COLO668 (cell line): Measurements from ENCODE around the gene CCNY.

Experiments
- DNase-seq: peaks from one replicate; lab custom pipeline; 2025; ENCODE audit not compliant: unreplicated experiment; lab: John Stamatoyannopoulos, UW

CCNY gene

DNA sequence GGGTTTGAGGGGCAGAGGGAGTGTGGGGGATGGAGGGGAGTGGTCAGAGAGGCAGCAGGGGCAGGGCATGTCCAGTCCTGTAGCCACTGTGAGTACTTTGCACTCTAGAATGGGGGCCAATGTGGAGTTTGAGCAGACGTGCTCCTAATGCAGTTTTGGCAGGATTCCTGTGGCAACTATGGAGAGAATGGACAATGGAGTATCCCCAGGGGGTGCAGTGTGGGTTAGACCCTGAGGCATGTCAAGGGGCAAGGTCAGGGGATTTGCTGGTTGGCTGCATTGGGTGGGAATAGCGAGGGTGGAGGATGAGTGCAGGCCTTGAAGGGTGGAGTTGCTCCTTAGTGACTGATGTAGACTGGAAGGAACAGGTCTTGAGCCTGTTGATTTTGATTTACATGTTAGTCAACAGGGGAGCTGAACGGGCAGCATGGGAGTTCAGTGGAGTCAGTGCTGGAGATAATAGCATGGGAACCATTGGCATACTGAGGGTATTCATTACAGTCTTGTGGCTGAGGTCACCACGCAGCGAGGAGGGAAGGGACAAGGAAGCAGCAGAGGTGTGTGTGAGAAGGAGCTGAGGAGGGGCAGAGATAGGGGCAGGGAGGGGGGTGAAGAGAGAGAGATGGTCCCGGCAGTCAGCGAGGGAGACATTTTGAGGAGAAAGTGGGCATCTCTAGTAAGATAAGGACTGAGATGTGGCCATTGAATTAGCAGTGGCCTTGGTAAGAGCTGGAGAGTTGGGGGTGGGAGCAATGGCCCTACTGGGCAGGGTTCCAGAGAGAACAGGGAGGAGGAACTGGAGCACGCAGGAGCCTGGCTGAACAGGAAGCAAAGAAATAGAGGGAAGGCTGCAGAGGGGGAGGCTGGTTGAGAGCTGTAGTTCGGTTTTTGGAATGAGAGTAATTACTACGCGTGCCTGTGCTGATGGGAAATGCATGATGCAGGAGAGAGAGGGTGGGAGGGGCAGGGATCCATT, 112.7 kb downstream of the CCNY start:
- no peak for DNase-seq

DNA sequence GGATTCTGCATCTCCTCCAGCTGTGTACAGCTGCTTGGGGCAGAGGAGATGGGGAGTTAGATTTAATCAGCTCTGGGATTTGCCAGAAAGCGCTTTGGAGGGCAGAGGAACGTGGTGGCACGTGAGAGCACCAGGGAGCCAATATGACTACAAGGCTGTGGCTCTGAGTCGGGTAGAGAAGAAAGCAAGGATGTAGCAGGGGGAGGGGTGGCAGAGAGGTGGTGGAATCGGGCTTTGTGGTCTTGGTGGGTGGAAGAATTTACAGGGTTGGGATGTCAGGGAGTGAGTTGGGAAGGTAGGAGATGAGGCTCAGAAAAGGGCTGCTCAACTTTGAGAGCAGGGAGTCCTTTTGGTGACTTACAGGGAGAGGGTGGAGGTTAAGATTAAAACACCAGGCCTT, 113.6 kb downstream of the CCNY start:
- no peak for DNase-seq

DNA sequence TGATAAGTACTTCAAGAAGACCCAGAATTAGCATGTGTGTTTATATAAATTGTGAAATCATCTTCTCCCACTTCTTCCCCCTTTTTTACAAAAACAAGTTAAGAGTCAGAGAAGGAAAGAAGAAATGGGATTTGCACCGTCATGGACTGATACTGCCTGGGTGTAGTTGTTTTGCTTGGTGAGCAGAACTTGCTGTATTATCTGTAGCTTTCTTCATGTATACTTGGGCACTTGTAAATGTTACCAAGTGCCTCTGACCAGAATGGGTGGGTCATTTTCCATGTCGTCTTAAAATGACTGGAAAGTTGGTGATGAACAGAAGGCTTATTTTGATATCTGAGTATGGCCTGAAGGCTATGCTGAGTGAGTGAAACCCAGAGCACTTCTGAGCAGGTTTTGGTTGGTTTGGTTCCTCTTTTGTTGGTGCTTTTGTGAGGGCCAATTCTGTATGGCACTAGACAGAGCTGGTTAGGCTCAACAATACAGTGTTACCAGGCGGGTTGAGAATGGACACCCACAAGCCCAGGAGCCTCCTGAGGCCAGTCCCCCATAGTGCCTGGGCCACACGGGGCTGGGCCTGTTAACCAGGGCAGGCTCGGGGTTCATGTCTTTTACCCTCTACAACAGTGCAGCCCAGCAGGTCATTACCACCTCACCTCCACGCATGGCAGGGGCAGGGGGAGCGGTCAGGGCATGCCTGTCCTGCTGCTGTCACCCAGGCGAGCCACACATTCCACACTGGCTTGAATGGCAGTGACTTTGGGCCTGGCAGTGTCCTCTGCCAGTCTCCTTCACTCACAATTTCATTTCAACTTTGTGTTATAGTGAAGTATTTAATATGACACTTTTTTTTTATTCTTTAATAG, 115.1 kb downstream of the CCNY start:
- no peak for DNase-seq

- DNase-seq: no peak
Observed at GRCh38 chr10:35452171-35452570, 115.9 kb downstream of the CCNY start.

GRCh38 chr10:35452847-35453246, 116.5 kb downstream of the CCNY start:
- DNase-seq: no peak

DNA sequence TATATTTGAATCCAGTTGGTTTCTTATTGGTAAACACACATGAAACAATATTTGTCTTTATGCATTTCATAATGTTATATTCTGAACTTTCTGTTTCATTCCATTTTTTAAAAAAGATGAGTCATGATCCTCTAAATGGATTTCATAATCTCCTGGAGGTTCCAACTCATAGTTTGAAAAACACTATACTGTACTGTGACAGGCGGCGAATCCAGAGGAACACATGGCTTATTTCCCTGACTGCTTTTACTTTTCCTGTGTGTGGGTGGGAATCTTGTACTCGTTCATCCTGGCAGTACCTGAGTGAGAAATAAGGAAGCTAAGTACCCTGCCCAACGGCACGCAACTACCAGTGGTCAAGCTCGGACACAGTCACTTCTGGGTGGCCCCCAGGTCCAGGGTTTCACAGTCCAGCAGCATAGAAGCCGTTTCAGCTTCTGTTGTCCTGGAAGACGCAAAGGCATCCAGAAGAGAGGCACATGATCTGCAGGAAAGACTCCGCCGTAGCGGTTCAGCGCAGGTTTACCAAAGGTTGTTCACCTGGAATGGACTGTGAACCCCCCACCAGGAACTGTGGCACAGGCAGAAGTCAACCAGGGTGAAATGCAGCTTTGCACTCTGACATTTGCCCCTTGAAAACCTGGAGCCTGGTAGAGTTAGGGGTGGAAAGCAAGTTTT, 117.7 kb downstream of the CCNY start:
- DNase-seq: no peak

DNA sequence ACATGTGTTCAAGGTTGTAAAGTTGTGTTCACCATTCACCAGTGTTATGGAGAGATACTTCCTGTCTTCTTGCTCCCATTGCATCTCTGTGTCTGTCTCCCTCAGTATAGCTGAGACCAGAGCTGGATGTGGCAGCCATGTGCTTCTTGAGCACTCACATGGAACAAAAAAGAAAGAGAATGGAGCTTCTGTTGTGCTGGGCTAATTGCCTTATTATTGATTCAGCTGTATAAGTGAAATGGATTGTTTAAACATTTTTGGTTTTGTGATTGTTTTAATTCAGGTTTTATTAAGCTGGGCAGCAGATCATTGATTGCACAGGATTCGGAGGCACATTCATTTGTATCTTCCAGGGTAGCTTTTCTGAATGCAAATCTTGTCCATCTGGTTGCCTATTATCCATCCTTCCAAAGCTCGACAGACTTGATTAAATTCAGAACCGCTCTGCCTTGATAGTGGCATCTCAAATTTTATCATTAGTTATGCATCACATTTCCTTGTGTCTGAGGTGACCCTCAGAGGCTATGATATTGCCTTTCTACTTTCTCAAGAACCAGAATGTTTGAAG, 119.9 kb downstream of the CCNY start:
- DNase-seq: no peak

DNA sequence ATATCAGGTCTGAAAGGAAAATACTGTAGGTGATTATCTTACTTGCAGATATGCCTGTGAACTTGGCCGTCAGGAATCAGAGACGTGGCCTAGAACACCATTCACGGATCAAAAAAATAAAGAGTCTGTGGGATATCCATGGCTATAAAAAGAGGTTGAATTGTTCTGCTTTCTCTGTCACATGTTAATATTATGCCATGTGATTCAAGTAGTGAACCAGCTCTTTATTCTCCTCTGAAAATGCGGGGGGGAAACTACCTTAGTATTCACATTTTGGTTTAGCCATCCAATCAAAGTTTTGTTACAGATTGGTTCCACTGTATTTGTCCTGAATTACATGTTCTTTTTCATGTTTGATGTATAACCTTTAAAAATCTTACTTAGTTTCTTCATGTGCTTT, 120.5 kb downstream of the CCNY start:
- no peak for DNase-seq

DNA sequence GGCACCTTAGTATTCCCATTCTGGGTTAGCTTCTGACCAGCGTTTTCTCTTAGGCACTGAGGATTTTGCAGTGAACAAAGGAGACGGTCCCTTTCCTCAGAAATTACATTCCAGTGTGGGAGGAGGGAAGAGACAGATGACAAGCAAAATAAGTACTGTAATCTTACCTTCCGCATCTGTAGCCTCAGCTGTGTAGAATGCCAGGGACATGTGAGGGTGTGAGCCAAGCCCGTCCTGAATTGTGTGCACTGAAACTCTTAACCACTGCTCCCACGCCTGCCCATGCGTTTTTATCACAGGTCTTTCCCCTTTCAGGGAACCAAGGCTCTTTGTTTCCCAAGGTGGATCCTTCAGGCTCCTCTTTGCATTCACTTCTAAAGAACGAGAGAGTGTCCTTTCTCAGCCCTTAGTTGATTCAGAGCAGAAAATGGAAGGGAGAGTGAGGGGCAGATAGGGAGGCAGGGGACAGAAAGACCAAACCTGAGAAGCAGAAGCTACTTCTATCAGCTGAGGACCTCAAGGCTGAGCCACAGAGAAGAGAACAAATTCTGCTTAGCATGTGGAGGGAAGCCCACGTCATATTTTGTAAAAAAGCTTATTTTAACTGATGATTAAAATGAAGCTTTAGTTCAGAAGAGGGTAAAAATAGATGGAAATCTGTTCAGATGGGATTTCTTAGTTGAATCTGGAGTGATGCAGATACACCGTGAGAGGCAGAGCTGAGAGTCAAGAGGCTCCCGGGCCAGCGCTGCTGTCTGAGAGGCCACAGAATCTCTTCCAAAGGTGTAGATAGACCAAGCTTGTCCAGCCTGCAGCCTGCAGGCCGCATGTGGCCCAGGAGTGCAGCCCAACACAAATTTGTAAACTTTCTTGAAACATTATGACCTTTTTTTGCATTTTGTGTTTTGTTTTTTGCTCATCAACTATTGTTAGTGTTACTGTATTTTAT, 122.5 kb downstream of the CCNY start:
- no peak for DNase-seq

DNA sequence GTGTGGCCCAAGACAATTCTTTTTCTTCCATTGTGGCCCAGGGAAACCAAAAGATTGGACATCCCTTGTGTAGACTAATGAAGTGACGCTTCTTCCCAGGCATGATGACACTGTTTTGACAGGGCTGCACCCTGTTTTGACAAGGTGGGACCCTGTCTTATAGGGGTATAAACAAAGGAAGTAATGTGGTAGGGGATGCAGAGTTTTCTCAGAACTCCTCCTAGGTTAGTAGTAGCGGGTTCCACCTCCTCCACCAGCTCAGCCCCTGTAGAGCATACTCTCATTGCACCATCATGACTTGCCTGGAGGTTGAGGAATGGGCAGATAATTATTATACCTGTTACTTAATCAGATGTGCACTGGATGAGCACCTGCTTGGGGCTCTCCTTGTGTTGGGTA, 123.1 kb downstream of the CCNY start:
- no peak for DNase-seq

- DNase-seq: no peak
Observed at GRCh38 chr10:35460852-35461460, 124.6 kb downstream of the CCNY start.

GRCh38 chr10:35462491-35462934, 126.2 kb downstream of the CCNY start:
- peak; percentile 8 for DNase-seq

DNA sequence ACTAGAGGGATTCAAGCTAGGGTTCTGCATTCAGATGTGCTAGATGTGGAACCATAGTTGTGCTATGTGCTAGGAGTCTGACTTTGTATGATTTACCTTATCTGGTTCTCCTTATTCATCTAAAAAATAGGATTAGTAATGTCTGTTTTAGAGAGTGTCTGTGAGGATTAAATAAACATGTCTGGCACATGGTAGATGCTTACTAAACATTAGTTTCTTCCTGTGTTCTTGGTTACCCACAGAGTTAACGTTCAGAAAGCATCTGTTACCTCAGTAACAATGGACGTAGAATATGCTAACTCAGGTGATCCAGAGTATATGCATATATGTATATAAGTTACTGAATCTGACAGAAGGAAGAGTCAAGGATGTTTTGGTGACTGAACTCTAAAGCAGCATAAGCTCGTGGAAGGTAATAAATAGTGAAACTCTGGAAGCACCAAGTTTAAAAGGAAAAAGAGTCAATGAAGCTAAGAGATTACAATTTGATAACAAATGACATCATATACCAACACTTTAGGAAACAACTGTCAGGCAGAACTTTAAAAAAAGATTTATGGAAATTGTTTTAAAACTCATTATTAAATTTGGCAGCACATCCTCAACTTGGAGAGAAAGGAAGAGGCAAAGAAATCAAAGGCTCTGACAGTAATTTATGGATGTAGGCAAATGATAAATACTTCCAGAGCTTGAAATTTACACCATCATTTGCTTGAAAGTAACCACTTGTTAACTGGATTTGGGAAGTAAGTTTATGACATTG, 127.0 kb downstream of the CCNY start:
- DNase-seq: no peak

DNA sequence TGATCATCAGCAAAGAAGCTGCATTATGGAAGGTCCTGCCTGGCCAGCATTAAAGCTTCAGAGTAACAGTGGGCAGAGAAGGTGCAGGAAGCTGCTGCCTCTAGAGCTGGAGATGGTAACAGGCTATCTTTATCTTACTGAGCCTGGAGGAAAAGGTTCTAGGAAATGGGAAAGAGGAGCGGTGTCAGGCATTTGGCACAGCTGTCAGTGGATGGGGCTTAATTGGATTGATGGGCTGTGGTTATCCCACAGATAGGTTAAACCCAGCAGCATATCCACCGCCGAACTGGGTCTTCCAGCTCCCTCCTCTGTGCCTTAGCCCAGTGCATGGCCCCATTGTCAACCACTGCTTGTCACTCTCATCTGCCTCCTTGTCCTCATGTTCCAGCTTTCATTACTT, 127.6 kb downstream of the CCNY start:
- DNase-seq: no peak

DNA sequence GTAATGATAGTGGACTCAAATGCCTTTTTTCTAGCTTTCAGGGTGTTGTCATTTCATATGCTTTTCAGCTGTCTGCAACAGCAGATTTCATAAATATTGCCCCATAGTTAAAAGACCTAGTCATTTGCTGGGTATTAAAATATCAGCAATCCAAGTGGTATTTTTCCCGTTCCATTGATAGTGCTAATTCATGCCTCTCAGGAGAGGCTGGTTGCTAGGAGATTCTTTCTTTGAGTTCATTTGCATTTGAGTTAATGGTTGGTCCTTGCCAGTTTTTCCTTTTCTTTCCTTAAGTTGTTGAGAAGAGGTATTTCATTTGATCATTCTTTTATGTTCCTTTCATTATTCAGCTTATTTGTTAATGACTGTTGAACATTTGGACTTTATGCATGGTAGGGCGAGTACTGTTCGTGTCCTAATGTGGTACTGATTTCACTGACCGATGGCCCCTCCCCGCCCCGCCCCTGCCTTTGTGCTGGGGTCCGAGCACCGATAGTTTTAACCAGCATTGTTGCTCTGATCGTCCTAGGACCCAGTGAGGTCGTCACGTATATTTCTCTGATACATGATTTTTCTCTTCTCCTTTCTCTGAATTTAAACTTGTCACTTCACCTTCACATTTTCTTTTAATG, 128.6 kb downstream of the CCNY start:
- no peak for DNase-seq

DNA sequence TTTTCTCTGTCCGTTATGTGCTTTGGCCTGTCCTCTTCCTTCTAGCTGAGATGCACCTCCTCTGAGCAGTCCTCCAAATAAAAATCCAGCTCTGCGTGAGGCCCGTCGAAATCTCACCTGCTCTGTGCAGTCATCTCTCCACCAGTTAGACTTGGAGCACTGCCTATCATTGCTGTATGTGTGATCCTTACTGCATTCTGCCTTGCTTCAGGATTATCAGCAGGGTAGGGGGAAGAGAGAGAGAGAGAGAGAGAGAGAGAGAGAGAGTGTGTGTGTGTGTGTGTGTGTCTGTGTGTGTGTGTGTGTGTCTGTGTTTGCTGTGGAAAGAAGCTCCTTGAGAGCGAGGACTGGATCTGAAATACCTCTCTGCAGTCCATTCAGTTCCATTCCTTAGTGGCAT, 129.4 kb downstream of the CCNY start:
- no peak for DNase-seq

- no peak for DNase-seq
Observed at GRCh38 chr10:35466170-35466569, 129.9 kb downstream of the CCNY start.

DNA sequence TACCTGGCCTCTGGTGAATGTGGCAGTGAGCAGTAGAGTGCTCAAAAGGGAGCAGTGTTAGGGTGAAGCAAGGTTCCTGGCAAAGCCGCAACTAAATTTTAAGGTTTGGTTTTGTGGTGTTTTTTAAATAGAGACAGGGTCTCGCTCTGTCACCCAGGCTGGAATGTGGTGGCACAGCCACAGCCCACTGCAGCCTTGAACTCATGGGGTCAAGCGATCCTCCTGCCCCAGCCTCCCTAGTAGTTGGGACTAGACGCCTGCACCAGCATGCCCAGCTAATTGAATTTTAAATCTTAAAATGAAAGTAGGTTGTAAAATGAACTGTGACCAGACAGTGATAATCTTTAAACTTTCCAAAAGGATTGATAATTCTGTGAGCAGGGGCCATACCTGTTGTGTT, 130.4 kb downstream of the CCNY start:
- DNase-seq: no peak
